GM21381 (cell line): ENCODE measurements around the gene ZFYVE26.
"Not testable (repeated sequence)": the region's sequence is repeated elsewhere in the genome, so short reads cannot be mapped to it uniquely, and the experiment has no call there.

Experiments
- ATAC-seq: cut with Tn5 transposase; IDR thresholded peaks from one replicate; pipeline ENCODE4 v1.9.1; 2021; ENCODE audit warnings: mild to moderate bottlenecking, moderate library complexity; ENCODE audit not compliant: unreplicated experiment

ZFYVE26 gene

DNA sequence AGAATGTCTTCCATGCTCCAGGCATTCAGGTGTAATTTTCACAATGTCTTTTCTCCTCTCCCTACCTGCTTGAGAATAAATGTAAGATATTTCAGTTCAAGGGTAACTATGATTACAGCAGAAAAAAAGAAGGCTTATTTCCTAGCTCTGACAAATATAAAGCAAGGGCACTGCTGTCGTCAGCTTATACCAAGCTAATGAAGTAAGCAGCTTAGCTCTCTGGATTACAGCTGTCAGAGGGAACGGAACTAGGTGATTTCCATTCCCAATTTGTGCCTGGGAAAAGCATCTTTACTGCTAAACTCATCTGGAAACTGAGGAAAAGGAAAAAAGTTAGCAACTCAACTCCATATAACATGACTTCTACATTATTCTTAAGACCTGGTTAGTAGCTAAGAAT, 56.5 kb downstream of the ZFYVE26 start:
- no peak for ATAC-seq

GRCh38 chr14:67757175-67757574, 59.2 kb downstream of the ZFYVE26 start:
- no peak for ATAC-seq

DNA sequence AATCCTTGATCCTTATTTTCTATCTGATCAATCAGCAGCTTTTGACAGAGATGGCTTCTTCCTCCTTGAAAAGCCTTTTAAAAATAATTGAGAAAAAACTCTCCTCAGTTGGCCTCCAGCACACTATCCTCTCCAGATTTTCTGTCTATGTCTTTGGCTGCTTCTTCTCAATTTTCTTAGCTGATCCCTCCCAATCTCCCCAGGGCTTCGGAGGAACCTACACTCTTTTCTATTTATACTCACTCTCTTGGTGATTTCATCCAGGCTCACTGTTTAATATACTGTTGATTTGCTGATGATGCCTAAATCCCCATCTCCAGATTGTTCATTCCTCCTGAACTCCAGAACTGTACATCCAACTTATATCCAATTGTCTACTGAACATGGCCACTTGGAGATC, 59.9 kb downstream of the ZFYVE26 start:
- no peak for ATAC-seq

- ATAC-seq: no peak
These were observed 66.9 kb downstream of the ZFYVE26 start for GRCh38 chr14:67749341-67750084.

DNA sequence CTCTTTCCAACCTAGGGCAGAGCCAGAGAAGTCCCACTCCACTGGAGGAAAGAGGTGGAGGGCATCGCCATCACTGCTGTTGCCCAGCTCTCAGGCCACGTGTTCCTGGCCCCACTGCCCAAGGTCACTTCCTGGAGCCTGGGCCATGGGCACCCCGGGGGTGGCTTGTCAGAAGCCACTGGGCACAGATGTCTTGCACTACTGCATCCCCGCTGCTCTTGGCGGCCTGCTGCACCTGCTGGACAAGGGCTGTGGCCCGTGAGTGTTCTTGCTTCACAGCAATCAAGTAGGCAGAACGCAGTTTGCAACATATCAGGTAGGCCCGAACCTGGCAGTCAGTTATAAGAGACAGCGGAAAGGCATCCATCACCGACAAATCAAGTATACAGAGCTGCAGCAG, 68.1 kb downstream of the ZFYVE26 start:
- ATAC-seq: no peak

DNA sequence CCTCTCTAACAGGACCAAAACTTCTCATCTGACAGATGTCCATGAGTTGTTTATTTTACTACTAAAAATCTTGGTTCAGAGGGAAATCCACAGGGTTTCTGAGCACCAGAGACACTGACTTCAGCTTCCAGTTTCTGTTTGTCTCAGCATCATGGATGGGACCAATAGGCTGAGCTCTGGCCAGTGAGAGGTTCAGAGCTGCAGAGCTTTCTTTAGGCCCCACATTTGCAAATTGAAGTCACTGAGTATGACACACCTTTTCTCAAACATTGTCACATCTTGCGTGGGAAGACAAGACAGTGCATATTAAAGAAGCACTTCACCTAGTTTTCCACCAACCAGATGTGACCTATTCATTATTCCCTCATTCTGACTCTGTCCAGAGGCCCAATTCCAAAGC, 69.5 kb downstream of the ZFYVE26 start:
- peak; percentile 46 for ATAC-seq

DNA sequence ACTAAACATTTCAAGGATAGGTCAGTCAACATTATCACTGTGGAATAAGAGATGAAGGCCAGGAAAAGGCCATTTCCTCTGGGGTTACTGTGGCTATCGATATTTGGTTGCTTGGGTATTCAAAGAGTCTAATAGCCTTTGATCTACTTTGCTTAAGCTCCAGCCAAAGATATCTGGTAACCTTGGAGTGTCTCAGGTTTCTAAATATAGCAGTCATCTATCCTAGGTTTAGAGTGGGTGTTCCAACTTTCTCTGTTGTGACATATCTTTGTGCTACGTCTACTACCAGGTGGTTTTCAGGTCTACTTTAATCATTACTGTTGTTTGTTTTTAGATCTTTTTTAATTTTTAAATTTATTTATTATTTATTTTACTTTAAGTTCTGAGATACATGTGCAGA, 72.3 kb downstream of the ZFYVE26 start:
- no peak for ATAC-seq

GRCh38 chr14:67738740-67739504, 77.5 kb downstream of the ZFYVE26 start:
- ATAC-seq: no peak

DNA sequence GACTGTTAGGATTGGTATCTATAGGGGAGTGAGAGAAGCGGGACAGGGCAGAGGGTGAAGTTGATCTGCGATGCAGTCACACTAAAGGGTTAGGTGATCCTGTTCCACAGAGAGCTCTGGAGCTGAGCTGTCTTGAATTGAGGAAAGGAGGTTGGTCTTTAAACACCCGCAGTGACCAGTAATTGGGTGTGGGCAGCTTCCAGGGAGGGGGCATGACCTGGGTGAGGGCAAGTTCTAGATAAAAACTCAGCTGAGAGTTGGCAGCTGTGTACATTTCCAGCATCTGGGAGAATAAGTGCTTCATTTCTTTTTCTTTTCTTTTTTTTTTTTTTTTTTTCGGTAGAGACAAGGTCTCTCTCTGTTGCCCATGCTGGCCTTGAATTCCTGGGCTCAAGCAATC, 79.6 kb downstream of the ZFYVE26 start:
- ATAC-seq: no peak

DNA sequence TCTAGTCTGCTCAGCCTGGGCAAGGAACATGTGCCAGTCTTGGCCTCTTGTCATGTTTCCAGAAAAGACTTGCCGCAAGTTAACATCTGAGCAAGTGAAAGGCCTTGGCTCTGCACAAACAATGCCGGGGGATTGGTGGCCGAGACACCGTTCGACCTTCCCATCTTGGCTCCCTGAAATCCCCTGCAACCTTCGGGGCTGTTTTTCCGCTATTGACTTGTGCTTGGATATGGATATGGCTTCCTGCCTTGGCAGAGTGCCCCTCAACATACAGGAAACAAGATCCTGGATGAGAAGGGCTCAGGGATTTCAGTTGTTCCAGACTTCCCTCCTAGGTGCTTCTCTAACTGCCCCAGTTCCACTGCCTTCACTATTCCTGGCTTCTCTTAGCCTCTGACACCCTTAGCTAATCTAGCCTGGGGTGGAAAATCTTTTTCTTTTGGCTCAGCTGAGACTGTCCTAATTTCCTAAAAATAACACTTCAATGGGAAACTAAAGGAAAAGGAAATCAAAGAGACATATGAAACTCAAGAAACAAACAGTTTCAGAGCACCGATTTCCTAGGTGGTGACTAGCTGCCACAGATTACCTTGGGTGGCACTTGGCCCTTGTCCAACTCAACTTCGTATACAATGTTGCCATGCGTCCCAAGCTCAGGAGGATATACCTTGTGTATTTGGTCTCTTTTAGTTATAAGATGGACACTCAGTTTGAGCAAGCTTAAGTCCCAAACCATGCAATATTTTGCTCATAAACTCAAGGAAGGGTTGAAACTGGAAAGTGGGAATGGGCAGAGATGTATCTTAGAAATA, 80.8 kb downstream of the ZFYVE26 start:
- ATAC-seq: no peak

- no peak for ATAC-seq
These were observed 81.7 kb downstream of the ZFYVE26 start for GRCh38 chr14:67734675-67735074.

GRCh38 chr14:67733616-67734015, 82.8 kb downstream of the ZFYVE26 start:
- ATAC-seq: no peak

GRCh38 chr14:67729072-67729885, 87.1 kb downstream of the ZFYVE26 start:
- ATAC-seq: no peak

DNA sequence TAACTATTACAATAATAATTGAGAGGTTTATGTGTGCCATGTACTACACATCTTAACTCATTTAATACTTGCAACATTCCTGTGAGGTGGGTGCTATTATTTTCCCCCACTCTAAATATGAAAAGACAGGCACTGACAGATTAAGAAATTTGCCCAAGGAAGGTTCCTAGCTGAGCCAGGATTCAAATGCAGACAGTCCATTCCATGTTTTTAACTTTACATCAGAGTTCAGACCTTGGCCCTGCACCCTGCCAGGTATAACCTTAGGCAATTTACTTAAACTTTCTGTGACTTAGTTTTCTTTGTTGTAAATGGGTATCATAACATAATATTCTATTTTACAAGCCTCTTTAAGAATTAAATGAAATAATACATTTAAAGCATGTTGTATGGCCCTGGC, 88.1 kb downstream of the ZFYVE26 start:
- ATAC-seq: no peak

DNA sequence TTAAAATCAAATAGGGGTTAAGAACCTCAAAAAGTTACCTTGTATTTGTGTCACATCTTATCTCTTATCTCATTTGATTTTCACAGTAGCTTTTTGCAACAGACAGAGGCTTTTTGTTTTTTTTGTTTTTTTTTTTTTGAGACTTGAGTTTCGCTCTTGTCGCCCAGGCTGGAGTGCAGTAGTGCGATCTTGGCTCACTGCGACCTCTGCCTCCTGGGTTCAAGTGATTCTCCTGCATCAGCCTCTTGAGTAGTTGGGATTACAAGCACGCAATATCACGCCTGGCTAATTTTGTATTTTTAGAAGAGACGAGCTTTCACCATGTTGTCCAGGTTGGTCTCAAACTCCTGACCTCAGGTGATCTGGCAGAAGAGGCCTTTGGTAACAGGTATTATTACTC, 89.0 kb downstream of the ZFYVE26 start:
- no peak for ATAC-seq

DNA sequence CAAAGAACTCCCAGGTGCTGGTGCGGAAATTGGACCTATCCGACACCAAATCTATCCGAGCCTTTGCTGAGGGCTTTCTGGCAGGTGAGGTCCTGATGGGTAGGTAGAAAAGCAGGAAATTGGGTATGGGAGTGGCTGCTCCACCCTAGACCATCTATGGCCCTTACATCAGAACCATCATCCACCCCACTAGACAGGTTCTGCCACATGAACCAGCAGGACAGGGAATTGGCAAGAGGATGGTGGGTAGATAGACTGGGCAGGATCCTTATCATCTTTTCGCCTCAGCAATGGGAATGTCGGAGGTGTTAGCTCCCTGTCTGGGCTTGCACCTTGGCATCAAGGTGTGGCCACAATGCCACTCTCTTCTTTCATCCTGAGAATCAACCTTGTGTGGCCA, 91.2 kb downstream of the ZFYVE26 start:
- no peak for ATAC-seq

- ATAC-seq: no peak
These were observed 94.1 kb downstream of the ZFYVE26 start for GRCh38 chr14:67722293-67722692.

- no peak for ATAC-seq
These were observed 94.5 kb downstream of the ZFYVE26 start for GRCh38 chr14:67721875-67722274.

DNA sequence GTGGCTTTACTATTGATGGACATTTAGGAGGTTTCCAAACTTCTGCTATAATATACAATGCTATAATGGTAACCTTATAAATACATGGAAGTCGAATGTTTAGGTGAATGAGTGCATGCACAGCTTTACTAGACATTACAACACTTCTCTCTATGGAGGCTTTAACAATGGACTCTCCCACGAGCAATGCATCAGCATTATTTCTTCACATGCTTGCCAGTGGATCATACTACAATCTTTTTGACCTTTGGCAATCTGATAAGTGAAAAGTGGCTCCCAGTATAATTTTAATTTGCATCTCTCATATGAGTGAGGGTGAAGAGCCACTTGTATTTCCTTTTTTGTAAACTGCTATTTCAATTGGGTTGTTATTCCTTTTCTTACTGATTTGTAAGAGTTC, 96.5 kb downstream of the ZFYVE26 start:
- no peak for ATAC-seq

DNA sequence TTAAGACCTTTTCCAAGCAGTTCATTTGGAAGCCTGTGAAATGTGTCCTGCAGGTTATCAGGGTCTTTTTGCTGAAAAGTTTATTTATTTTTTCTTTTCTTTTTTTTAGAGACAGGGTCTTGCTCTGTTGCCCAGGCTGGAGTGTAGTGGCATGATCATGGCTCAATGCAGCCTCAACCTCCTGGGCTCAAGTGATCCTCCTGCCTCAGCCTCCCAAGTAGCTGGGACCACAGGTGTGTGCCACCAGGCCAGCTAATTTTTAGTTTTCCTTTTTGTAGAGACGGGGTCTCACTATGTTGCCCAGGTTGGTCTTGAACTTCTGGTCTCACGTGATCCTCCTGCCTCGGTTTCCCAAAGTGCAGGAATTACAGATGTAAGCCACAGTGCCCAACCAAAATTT, 97.0 kb downstream of the ZFYVE26 start:
- ATAC-seq: not testable (repeated sequence)

GRCh38 chr14:67718265-67718664, 98.1 kb downstream of the ZFYVE26 start:
- no peak for ATAC-seq
